ENCODE results near the gene ZNF280A.

- peak; percentile 73 for TF ChIP-seq CTCF (IDR thresholded peaks at IDR 0.05)
- TF ChIP-seq ZFX (IDR thresholded peaks at IDR 0.05; ENCODE audit: borderline replicate concordance): no peak
These were observed 56.1 kb downstream of the ZNF280A start for GRCh38 chr22:22463855-22464540.
